Renal pelvis (tissue), 4 donors: ENCODE results near the gene MSI1. TPM values are rescaled to one million over a fixed set of nuclear protein-coding genes. Genes with fewer than 3 reads are reported as not detected.

Experiments
- DNase-seq: peaks from one replicate; pipeline ENCODE4 v3.0.0-alpha.2; 2013
- polyA plus RNA-seq, 3 donors: library from polyadenylated mRNA; unstranded; fragments of 120-200 nt; gene quantifications; one replicate each; pipeline ENCODE4 v1.2.1, GENCODE V29; 2013; ENCODE audit not compliant: insufficient read length in 3 of 3

Gene MSI1
- polyA plus RNA-seq, 3 donors: 21.9 to 25.0 (median 24.0) TPM

GRCh38 chr12:120381752-120382419, 12.9 kb upstream of the MSI1 start:
- DNase-seq: no peak

- no peak for DNase-seq
Observed at GRCh38 chr12:120378036-120378435, 9.1 kb upstream of the MSI1 start.

DNA sequence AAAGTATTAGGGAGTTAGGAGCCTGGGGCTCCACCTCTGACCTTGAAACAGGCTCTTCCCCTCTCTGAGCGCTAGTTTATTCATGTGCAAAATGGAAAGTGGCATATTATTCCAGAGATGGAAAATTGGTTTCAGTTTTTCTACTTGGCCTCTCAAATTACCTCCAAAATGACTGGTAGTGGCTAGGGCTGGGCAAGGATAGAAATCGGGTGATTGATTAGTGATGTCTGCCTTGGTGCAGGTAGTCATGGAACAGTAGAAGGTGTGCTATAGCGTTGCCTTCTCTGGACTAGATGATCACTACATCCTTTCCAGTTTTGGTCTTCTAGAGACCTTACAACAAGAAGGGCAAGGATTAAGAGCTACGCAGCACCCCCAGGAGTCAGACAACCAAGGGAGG, 8.6 kb upstream of the MSI1 start:
- DNase-seq: no peak

- DNase-seq: peak; percentile 87
Observed at GRCh38 chr12:120376934-120377572, 8.1 kb upstream of the MSI1 start.

DNA sequence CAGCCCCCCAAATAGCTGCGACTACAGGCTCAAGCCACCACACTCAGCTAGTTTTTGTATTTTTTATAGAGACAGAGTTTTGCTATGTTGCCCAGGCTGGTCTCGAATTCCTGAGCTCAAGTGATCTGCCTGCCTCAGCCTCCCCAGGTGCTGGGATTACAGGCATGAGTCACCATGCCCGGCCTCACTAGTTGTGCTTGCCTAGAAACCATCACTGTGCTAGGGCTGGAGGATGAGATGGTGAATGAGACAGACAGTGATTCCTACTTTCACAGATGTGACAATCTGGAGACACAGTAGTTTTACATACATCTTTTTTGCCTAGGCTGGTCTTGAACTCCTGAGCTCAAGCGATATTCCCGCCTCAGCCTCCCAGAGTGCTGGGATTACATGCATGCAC, 7.5 kb upstream of the MSI1 start:
- DNase-seq: no peak

GRCh38 chr12:120376009-120376408, 7.0 kb upstream of the MSI1 start:
- DNase-seq: no peak

GRCh38 chr12:120373683-120374082, 4.7 kb upstream of the MSI1 start:
- DNase-seq: no peak

- DNase-seq: no peak
Observed at GRCh38 chr12:120370343-120371243, 1.6 kb upstream of the MSI1 start.

- no peak for DNase-seq
Observed at GRCh38 chr12:120369603-120370342, 809 bp upstream of the MSI1 start.

DNA sequence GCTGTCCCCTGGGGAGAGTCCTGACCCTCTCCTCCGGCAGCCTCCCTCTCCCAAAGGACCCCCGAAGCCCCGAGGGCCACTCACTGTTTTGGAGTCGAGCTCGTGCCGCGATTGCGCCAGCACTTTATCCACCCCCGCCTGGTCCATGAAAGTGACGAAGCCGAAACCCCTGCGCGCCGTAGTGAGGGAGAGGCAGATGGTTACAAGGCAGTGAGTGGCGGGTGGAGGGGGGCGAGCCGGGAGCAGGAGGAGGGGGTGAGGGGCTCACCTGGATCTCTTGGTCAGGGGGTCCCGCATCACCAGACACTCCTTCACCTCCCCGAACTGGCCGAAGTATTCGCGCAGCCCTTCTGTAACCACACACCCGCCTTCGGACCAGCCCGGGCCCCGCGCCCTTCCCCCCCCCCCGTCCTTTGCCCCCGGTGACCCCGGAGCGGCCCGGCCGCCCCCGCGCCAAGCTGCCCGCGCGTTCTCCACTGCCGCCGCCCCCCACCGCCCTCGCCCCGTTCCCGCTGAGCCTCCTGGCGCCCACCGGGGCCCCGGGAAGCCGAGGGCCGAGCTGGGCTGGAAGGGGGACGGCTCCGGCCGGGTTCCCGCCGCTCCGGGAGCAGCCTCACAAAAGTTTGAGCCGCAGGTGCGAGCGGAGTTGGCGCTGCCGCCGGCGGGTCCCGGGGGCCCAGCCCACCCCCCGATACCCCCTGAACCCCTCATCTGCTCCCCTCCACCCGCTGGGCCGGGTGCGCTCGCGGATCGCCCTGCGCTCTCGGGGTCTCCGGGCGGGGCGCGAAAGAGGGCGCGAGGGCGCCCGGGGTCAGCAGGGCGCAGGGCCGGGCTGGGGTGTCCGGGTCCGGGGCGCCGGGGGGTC, 808 bp downstream of the MSI1 start:
- peak; percentile 26 for DNase-seq

DNA sequence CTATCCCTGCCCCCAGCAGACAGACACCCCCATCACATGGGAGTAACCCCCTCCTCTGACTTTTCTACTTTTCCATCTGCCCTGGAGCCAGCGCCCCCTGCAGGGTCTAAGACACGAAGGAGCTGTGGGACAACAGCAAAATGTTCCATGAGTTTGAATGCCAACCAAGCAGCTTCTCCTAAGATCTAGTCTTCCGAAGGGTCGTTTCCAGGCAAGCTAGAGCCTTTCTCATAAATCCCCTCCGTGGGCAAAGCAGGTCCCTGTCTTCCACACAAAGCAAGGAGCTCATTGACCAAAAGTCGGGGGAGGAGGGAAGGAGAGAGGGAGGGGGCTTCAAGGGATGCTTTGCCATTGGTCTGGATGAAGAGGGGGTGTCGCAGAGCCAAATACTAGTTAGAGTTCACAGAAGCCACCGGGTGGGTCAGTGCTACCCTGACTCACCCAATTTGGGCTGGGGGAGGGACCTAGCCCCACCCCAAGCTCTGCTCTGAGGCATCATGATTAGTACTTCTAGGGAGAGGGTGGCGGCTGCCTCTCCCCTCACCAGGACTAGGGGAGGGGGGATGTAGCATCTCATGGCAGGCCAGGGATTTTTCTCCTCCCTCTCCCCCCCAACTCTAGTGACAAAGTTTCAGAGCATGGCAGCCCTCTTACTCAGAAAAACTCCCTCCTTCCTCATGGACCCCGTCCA, 1.6 kb downstream of the MSI1 start:
- peak; percentile 27 for DNase-seq

GRCh38 chr12:120366845-120367232, 2.1 kb downstream of the MSI1 start:
- DNase-seq: no peak

DNA sequence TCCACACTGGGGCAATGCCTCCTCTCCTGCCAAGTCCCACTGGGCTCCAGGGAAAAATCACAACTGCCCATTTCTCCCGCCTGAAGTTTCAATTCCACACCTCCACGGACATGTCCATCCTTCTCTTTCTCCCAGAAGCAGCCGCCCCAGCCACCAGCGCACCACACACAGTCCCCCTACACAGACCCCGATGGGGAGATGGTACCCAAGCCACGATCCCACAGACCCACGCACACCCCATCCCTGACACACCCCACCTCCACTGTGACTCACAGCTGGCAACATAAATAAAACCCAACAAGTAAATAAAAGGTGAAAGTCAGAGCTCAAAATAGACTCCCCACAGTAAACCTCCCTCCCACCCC, 2.6 kb downstream of the MSI1 start:
- no peak for DNase-seq

- no peak for DNase-seq
Observed at GRCh38 chr12:120365675-120366340, 3.2 kb downstream of the MSI1 start.

GRCh38 chr12:120364487-120364886, 4.5 kb downstream of the MSI1 start:
- DNase-seq: no peak

DNA sequence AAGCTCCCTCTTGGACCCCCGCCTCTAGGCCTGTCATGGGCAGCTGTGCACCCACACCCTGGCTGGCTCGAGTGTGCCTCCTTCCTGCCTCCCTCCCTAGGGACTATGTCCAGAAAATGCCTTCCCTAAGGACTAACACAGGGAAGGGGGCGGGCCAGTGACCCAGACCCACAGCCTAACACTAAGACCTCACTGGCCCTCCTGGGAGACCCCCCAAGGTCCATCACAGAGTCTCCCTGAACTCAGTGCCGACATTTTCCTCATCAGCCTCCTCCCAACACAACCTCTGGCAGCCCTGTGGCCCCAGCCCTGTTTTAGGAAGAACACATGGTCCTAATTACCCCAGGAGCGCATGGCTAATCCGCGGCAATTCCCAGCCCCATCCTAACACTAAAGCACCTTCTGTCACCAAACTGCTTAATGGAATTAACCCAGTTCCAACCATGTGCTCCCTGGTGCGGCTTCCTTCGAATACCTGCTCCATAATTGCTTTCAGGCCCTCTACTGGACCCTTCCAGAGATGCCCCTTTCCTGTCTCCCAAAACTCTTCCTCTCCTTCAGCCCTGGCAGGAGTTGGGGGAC, 5.6 kb downstream of the MSI1 start:
- DNase-seq: no peak

- DNase-seq: no peak
Observed at GRCh38 chr12:120362516-120363273, 6.3 kb downstream of the MSI1 start.

DNA sequence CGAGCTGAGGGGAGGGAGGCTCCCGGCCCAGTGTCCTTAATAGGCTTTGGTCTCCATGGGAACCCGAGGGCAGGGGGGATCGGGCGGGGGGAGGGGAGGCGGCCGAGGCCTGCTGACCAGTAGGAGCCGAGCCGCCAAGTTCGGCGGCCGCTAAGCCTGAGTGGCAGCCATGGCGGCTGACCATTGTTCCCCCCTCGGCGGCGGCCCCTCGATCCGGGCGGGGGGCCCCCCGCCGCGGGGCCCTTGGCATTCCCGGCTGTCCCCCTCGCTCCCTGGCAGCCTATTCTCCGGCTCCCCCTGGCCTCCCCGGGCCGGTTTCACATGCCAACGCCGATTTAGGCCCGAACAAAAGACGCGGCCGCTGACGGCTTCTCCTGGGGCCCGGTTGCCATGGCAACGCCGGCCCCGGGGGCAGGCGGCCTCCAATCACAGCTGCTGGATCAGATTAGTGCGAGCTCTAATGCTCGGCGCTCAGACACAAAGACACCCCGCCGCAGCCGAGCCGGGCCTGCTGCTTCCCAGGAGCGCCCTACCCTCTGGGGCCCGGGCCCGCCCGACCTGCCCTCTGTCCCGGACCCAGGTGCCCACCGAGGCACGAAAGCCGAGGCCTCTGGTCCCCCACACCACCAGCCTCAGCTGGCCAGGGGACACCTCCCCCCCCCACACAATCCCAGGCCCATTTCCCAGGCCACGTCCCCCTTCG, 7.3 kb downstream of the MSI1 start:
- peak; percentile 90 for DNase-seq
